Measurements from ENCODE around the gene DDR1. TPM values are rescaled to one million over a fixed set of nuclear protein-coding genes. Genes with fewer than 3 reads are reported as not detected.

Gene DDR1
- total RNA-seq, 1 experiment from 2014 or later, result 95.2 TPM

DNA sequence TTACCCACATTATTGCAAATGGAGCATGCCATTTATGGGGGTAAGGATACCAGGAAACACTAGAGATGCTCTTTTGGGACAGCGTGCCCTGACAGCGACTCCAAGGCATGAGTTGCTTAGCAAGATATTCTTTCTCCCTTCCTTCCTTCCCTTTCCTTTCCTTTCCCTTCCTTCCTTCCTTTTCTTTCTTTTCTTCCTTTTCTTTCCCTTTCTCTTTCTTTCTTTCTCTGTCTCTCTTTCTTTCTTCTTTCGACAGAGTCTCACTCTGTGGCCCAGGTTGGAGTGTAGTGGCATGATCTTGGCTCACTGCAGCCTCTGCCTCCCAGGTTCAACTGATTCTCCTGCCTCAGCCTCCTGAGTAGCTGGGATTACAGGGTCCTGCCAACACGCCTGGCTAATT, 59.7 kb downstream of the DDR1 start:
- Histone ChIP-seq H3K9me3 (ENCODE audit: control insufficient read depth, insufficient read depth, low read depth, low read length) (no peaks in the 10 kb centered on the region), H3K4me3 (ENCODE audit: low read depth in 2 of 2, low read length in 2 of 2) (no peak overlapping the region), H3K36me3 (ENCODE audit: control insufficient read depth, insufficient read depth, low read length) (no peaks in the 10 kb centered on the region), H3K27ac (ENCODE audit: low read length) (no peak overlapping the region), H3K4me1 (ENCODE audit: control insufficient read depth, insufficient read depth, low read length) (peaks cover 8% of the 10 kb centered on the region; the same call in 1 of the 2 replicates), H3K27me3 (ENCODE audit: control insufficient read depth, insufficient read depth, low read length) (peaks cover 10% of the 10 kb centered on the region)
- no peak for ATAC-seq
- intact Hi-C loops (cut with micrococcal nuclease; ENCODE audit: unreplicated experiment), result no loop called here
- BruUV-seq (replicated peaks), result no TSS peak
- TF ChIP-seq CTCF (IDR thresholded peaks at IDR 0.05) (no peak), SIN3A (IDR thresholded peaks at IDR 0.05; ENCODE audit: borderline replicate concordance, insufficient read depth, low read depth, low read length) (no peak), POLR2AphosphoS5 (IDR thresholded peaks at IDR 0.05; ENCODE audit: low read depth, low read length) (no peak), TCF7L2 (IDR thresholded peaks at IDR 0.05; ENCODE audit: low read depth, low read length) (no peak)
- TF ChIP-seq, protein P1, sequence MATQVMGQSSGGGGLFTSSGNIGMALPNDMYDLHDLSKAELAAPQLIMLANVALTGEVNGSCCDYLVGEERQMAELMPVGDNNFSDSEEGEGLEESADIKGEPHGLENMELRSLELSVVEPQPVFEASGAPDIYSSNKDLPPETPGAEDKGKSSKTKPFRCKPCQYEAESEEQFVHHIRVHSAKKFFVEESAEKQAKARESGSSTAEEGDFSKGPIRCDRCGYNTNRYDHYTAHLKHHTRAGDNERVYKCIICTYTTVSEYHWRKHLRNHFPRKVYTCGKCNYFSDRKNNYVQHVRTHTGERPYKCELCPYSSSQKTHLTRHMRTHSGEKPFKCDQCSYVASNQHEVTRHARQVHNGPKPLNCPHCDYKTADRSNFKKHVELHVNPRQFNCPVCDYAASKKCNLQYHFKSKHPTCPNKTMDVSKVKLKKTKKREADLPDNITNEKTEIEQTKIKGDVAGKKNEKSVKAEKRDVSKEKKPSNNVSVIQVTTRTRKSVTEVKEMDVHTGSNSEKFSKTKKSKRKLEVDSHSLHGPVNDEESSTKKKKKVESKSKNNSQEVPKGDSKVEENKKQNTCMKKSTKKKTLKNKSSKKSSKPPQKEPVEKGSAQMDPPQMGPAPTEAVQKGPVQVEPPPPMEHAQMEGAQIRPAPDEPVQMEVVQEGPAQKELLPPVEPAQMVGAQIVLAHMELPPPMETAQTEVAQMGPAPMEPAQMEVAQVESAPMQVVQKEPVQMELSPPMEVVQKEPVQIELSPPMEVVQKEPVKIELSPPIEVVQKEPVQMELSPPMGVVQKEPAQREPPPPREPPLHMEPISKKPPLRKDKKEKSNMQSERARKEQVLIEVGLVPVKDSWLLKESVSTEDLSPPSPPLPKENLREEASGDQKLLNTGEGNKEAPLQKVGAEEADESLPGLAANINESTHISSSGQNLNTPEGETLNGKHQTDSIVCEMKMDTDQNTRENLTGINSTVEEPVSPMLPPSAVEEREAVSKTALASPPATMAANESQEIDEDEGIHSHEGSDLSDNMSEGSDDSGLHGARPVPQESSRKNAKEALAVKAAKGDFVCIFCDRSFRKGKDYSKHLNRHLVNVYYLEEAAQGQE (IDR thresholded peaks at IDR 0.05; ENCODE audit: insufficient read depth in 1 of 2, low read depth in 2 of 2, low read length in 1 of 2), result no peak
- in situ Hi-C loops (cut with HindIII; ENCODE audit: low pct_unique_long_range_greater_than_20kb, low sequenced_read_pairs), result no loop called here
- ChIA-PET POLR2A (no interaction called here), CTCF (no interaction called here)
- DNase-seq (ENCODE audit: low read depth, low spot score), result no peak

GRCh38 chr6:30945281-30945680, 61.0 kb downstream of the DDR1 start:
- Histone ChIP-seq H3K4me3 (ENCODE audit: low read depth in 2 of 2, low read length in 2 of 2) (no peak overlapping the region), H3K27ac (ENCODE audit: low read length) (no peak overlapping the region), H3K36me3 (ENCODE audit: control insufficient read depth, insufficient read depth, low read length) (no peaks in the 10 kb centered on the region), H3K9me3 (ENCODE audit: control insufficient read depth, insufficient read depth, low read depth, low read length) (no peaks in the 10 kb centered on the region), H3K4me1 (ENCODE audit: control insufficient read depth, insufficient read depth, low read length) (peaks cover 8% of the 10 kb centered on the region; the same call in 1 of the 2 replicates), H3K27me3 (ENCODE audit: control insufficient read depth, insufficient read depth, low read length) (peaks cover 10% of the 10 kb centered on the region)
- ATAC-seq, result no peak
- POLR2A ChIA-PET, result no interaction called here
- in situ Hi-C loops (cut with HindIII; ENCODE audit: low pct_unique_long_range_greater_than_20kb, low sequenced_read_pairs), result no loop called here
- DNase-seq (ENCODE audit: low read depth, low spot score), result no peak
- TF ChIP-seq SIN3A (IDR thresholded peaks at IDR 0.05; ENCODE audit: borderline replicate concordance, insufficient read depth, low read depth, low read length) (no peak), CTCF (IDR thresholded peaks at IDR 0.05) (no peak), TCF7L2 (IDR thresholded peaks at IDR 0.05; ENCODE audit: low read depth, low read length) (no peak), POLR2AphosphoS5 (IDR thresholded peaks at IDR 0.05; ENCODE audit: low read depth, low read length) (no peak)
- TF ChIP-seq, protein P1 (IDR thresholded peaks at IDR 0.05; ENCODE audit: insufficient read depth in 1 of 2, low read depth in 2 of 2, low read length in 1 of 2), result no peak
- no TSS peak for BruUV-seq (replicated peaks)
- intact Hi-C loops (cut with micrococcal nuclease; ENCODE audit: unreplicated experiment), result no loop called here
- CTCF ChIA-PET, result no interaction called here

All from Panc1 (cell line).